GM13977 (cell line): ENCODE data around the gene HSPA12A.

ENCODE experiments used
- DNase-seq: peaks from one replicate; pipeline ENCODE4 v3.0.0; 2012; ENCODE audit warnings: low spot score
- CTCF ChIP-seq: IDR thresholded peaks from 2 replicates; pipeline ENCODE4 v1.5.1; 2012; ENCODE audit warnings: mild to moderate bottlenecking, control low read depth; ENCODE audit not compliant: insufficient read depth; ENCODE audit errors: extremely low read depth, missing control alignments
- in situ Hi-C: fragments of 300-500 bp; cut with MboI; formaldehyde crosslinking; loops from one replicate; pipeline ENCODE4 v1.12.0; 2022; ENCODE audit warnings: low sequenced_read_pairs, low pct_unique_long_range_greater_than_20kb, mixed read lengths, inconsistent platforms; ENCODE audit not compliant: unreplicated experiment

HSPA12A gene

GRCh38 chr10:116742367-116743265 is at the start of gene HSPA12A:
Gene HSPA12A (minus strand): TSS chr10:116742566. CDS start chr10:116742469, 97 bp downstream.
- in situ Hi-C loops, result no loop called here
- no peak for TF ChIP-seq CTCF
- peak; percentile 91 for DNase-seq

GRCh38 chr10:116791241-116791640 is 48.9 kb upstream of the HSPA12A start:
- TF ChIP-seq CTCF, result no peak
- in situ Hi-C loops, result loop anchor here (5.0 kb wide), 1 partner anchor 381 kb away; no protein-coding TSS in a partner anchor
- no peak for DNase-seq

- peak; percentile 73 for DNase-seq
- TF ChIP-seq CTCF, result peak; percentile 95
- in situ Hi-C loops, result no loop called here
Observed at GRCh38 chr10:116787893-116788665, 45.7 kb upstream of the HSPA12A start.

- TF ChIP-seq CTCF, result no peak
- DNase-seq, result no peak
- in situ Hi-C loops, result no loop called here
Observed at GRCh38 chr10:116787053-116787659, 44.8 kb upstream of the HSPA12A start.

GRCh38 chr10:116785867-116786266 is 43.5 kb upstream of the HSPA12A start:
- DNase-seq, result no peak
- no peak for TF ChIP-seq CTCF
- in situ Hi-C loops, result no loop called here

GRCh38 chr10:116785282-116785681 is 42.9 kb upstream of the HSPA12A start:
- in situ Hi-C loops, result no loop called here
- no peak for TF ChIP-seq CTCF
- no peak for DNase-seq
